Osteoblast (primary cell): Measurements from ENCODE around the gene TRIO. TPM values are rescaled to one million over a fixed set of nuclear protein-coding genes. Genes with fewer than 3 reads are reported as not detected.

Experiments used
- DNase-seq: peaks from one replicate; pipeline ENCODE4 v3.0.0; 2011; ENCODE audit warnings: low spot score, mixed read lengths; ENCODE audit not compliant: insufficient read length; ENCODE audit errors: missing footprints
- H2AFZ ChIP-seq: 2 replicates; pipeline ENCODE4 v1.6.0; 2011; ENCODE audit warnings: mild to moderate bottlenecking, low read length
- H3K27ac ChIP-seq: 2 replicates; pipeline ENCODE4 v1.5.1; 2011; ENCODE audit warnings: mild to moderate bottlenecking, low read depth, low read length, moderate library complexity
- H3K27me3 ChIP-seq: 2 replicates; pipeline ENCODE4 v1.6.0; 2012; ENCODE audit warnings: mild to moderate bottlenecking, control low read depth, inconsistent platforms, low read length, moderate library complexity; ENCODE audit not compliant: insufficient read depth
- H3K36me3 ChIP-seq: 2 replicates; pipeline ENCODE4 v1.5.1; 2011; ENCODE audit warnings: mild to moderate bottlenecking, low read length, control low read depth, moderate library complexity; ENCODE audit not compliant: insufficient read depth
- H3K4me1 ChIP-seq: 2 replicates; pipeline ENCODE4 v1.5.1; 2011; ENCODE audit warnings: mild to moderate bottlenecking, low read length, control low read depth, moderate library complexity; ENCODE audit not compliant: insufficient read depth
- H3K4me2 ChIP-seq: 2 replicates; pipeline ENCODE4 v1.6.0; 2011; ENCODE audit warnings: mild to moderate bottlenecking, low read length; ENCODE audit not compliant: insufficient read depth
- H3K4me3 ChIP-seq: fragments of 200-600 bp; sonication (generic); 3 replicates; pipeline ENCODE4 v1.5.1; 2012; ENCODE audit warnings: mild to moderate bottlenecking, low read length, inconsistent platforms; ENCODE audit not compliant: insufficient read depth
- H3K79me2 ChIP-seq: 2 replicates; pipeline ENCODE4 v1.6.0; 2012; ENCODE audit warnings: mild to moderate bottlenecking, low read length, control low read depth, inconsistent platforms; ENCODE audit not compliant: insufficient read depth
- H3K9me3 ChIP-seq: 2 replicates; pipeline ENCODE4 v1.5.1; 2011; ENCODE audit warnings: low read depth, low read length, control low read depth
- H4K20me1 ChIP-seq: 2 replicates; pipeline ENCODE4 v1.6.0; 2012; ENCODE audit warnings: mild to moderate bottlenecking, low read length, control low read depth; ENCODE audit not compliant: insufficient read depth
- CTCF ChIP-seq: IDR thresholded peaks from 2 replicates; pipeline ENCODE4 v1.5.1; 2011; ENCODE audit warnings: mild to moderate bottlenecking, low read depth, low read length, moderate library complexity; ENCODE audit errors: extremely low read depth
- total RNA-seq: library from RNA; depleted of rRNA; stranded (reverse); fragments of >200 nt; gene quantifications from 2 replicates; pipeline ENCODE4 v1.2.3, GENCODE V29; 2012

The TRIO gene
- total RNA-seq, 1 donor, result 274 TPM

GRCh38 chr5:14229734-14230133 is 86.6 kb downstream of the TRIO start:
- peaks cover 82% of the 10 kb centered on the region for H4K20me1 ChIP-seq
- TF ChIP-seq CTCF, result no peak
- H3K36me3 ChIP-seq, result peaks cover 15% of the 10 kb centered on the region
- no peaks in the 10 kb centered on the region for H3K9me3 ChIP-seq
- DNase-seq, result no peak
- H3K27me3 ChIP-seq, result no peaks in the 10 kb centered on the region
- H3K4me2 ChIP-seq, result no peak overlapping the region
- no peak overlapping the region for H2AFZ ChIP-seq
- peaks cover 37% of the 10 kb centered on the region for H3K4me1 ChIP-seq
- peaks cover 100% of the 10 kb centered on the region for H3K79me2 ChIP-seq
- H3K4me3 ChIP-seq, result no peak overlapping the region
- no peak overlapping the region for H3K27ac ChIP-seq

- H3K9me3 ChIP-seq, result no peaks in the 10 kb centered on the region
- no peak overlapping the region for H3K4me3 ChIP-seq
- H3K36me3 ChIP-seq, result peaks cover 15% of the 10 kb centered on the region
- no peak overlapping the region for H3K4me2 ChIP-seq
- TF ChIP-seq CTCF, result no peak
- H3K4me1 ChIP-seq, result peaks cover 39% of the 10 kb centered on the region
- no peak overlapping the region for H3K27ac ChIP-seq
- peaks cover 77% of the 10 kb centered on the region for H4K20me1 ChIP-seq
- H3K27me3 ChIP-seq, result no peaks in the 10 kb centered on the region
- DNase-seq, result no peak
- H3K79me2 ChIP-seq, result peaks cover 99% of the 10 kb centered on the region
- no peak overlapping the region for H2AFZ ChIP-seq
Measured at GRCh38 chr5:14231156-14231555, 88.0 kb downstream of the TRIO start.

- TF ChIP-seq CTCF, result no peak
- no peak for DNase-seq
- Histone ChIP-seq H3K27me3 (no peaks in the 10 kb centered on the region), H4K20me1 (peaks cover 77% of the 10 kb centered on the region), H3K79me2 (peaks cover 99% of the 10 kb centered on the region), H3K4me3 (no peak overlapping the region), H3K9me3 (no peaks in the 10 kb centered on the region), H3K27ac (peak overlapping the region; percentile 9), H3K36me3 (peaks cover 11% of the 10 kb centered on the region), H3K4me1 (peaks cover 39% of the 10 kb centered on the region), H2AFZ (no peak overlapping the region), H3K4me2 (no peak overlapping the region)
Measured at GRCh38 chr5:14231890-14232289, 88.7 kb downstream of the TRIO start.

- H4K20me1 ChIP-seq, result peaks cover 75% of the 10 kb centered on the region
- H3K9me3 ChIP-seq, result no peaks in the 10 kb centered on the region
- no peak overlapping the region for H2AFZ ChIP-seq
- H3K36me3 ChIP-seq, result peaks cover 10% of the 10 kb centered on the region
- no peak overlapping the region for H3K4me3 ChIP-seq
- no peak for DNase-seq
- H3K4me1 ChIP-seq, result peaks cover 42% of the 10 kb centered on the region
- H3K27me3 ChIP-seq, result no peaks in the 10 kb centered on the region
- no peak for TF ChIP-seq CTCF
- H3K27ac ChIP-seq, result peak overlapping the region; percentile 7
- H3K4me2 ChIP-seq, result peak overlapping the region; percentile 12
- H3K79me2 ChIP-seq, result peaks cover 99% of the 10 kb centered on the region
Measured at GRCh38 chr5:14234204-14234603, 91.1 kb downstream of the TRIO start.
